ENCODE data around the gene KDM4B.
"Not testable (repeated sequence)": the region's sequence is repeated elsewhere in the genome, so short reads cannot be mapped to it uniquely, and the experiment has no call there.

The KDM4B gene

GRCh38 chr19:5178841-5179240 lies 209.9 kb downstream of the KDM4B start:
- DNase-seq (ENCODE audit: low read depth) = no peak

GRCh38 chr19:5179256-5179655 lies 210.3 kb downstream of the KDM4B start:
- no peak for DNase-seq (ENCODE audit: low read depth)

DNA sequence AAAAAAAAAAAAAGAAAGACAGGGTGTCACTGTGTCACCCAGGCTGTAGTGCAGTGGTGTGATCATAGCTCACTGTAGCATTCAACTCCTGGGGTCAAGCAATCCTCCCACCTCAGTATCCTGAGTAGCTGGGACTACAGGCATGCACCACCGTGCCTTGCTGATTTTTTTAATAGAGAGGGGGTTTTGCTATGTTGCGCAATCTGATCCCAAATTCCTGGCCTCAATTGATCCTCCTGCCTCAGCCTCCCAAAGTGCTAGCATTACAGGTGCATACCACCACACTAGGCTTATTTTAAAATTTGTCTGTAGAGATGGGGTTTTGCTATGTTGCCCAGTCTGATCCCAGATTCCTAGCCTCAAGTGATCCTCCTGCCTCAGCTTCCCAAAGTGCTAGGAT lies 212.4 kb downstream of the KDM4B start:
- DNase-seq (ENCODE audit: low read depth) = no peak

DNA sequence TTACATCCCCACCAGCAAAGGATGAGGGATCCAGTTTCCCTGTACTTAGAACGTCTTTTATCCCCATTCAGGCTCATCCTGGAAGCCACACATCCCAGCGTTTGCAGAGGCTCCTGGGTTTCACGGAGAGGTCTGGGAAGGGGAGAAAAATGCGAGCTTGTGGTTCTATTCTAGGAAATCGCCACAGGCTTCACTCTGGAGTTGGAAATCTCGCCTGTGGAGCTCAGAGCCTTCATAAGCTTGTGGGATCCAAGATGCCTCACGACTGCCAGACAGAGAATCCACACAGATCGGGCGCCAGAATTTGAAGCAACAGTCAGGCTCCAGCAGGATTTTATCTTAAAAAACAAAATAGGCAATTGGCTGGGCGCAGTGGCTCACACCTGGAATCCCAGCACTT lies 213.8 kb downstream of the KDM4B start:
- no peak for DNase-seq (ENCODE audit: low read depth)

DNA sequence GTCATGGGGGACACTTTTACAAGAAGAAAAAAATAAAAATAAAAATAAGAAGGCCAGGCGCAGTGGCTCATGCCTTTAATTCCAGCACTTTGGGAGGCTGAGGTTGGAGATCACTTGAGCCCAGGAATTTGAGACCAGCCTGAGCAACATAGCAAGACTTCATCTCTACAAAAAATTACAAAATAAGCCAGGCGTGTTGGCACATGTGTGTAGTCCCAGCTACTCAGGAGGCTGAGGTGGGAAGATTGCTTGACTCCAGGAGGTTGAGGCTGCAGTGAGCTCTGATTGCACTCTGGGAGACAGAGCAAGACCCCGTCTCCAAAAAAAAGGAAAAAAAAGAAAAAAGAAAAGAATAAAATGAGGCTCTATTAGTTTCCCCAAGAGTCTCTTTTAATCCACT lies 214.7 kb downstream of the KDM4B start:
- DNase-seq (ENCODE audit: low read depth) = no peak

GRCh38 chr19:5184930-5185329 lies 216.0 kb downstream of the KDM4B start:
- DNase-seq (ENCODE audit: low read depth) = no peak

DNA sequence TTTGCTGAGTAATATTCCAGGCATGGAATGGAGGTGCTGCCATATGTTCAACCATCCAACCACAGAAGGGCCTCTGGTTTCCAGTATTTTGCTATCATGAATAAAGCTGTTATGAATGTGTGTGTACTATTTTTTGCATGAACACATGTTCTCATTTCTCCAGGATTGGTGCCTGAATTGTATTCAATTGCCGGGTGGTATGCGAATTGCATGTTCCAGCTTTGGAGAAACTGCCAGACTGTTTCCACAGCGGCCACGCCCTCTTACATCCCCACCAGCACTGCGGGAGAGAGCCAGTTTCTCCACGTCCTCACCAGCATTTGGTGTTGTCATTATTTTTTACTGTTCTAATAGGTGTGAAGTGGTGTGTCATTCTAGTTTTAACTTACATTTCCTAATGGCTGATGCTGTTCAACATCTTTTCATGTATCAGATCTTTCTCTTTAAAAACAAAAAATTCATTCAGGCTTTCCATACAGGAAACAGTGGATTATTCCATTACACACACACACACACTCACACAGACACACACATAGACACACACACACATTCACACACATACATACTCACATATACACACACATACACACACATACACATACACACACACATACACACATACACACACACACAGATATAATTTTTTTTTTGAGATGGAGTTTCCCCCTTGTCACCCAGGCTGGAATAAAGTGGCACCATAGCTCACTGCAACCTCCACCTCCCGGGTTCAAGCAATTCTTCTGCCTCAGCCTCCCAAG lies 217.6 kb downstream of the KDM4B start:
- DNase-seq (ENCODE audit: low read depth) = peak; percentile 88

DNA sequence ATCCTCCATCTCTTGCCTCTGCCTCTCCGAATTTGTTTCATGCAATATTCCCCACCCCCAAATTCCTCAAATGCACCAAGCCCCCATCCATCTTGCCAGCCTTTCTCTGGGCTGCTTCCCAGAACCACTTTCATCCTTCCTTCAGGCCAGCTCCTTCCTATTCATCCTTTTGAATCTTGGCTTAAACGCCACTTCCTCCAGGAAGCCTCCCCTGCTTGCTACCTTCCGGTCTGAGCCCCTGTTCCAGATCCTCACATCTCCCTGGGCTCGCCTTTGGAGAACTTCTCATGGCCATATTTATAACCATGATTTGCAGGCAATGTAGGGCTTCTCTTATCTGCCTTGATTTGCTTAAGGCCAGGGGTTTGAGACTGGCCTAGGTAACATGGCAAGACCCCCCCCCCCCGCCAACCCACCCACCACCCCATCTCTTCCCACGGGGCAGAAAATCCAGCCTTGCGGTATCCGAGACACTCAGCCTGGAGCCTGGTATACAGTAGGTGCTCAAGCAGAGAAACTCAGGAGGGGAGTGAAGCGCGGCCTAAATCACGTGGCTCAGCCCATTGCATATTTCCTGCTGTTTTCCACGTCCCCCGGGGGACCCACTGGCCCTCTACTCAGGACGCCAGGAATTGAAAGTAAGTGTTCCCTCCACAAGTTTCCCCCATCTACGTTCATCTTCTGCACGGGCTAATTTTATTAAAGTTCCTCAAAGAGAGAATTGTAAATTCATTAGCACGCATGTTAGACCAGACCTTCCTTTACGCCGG lies 219.8 kb downstream of the KDM4B start:
- no peak for DNase-seq (ENCODE audit: low read depth)

GRCh38 chr19:5189318-5189607 lies 220.3 kb downstream of the KDM4B start:
- no peak for DNase-seq (ENCODE audit: low read depth)

DNA sequence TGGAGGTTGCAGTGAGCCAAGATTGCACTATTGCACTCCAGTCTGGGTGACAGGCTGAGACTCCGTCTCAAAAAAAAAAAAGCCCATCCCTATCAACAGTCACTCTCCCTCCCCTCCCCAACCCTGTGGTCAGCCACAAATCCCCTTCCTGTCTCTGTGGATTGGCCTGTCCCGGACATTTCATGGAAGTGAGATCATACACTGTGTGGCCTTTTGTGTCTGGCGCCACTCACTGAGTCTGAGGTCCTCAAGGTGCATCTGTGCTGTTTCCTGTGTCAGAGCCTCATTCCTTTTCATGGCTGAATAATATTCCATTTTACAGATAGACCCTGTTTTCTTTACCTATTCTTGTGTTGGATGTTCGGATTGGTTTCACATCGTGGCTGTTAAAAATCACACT lies 222.2 kb downstream of the KDM4B start:
- no peak for DNase-seq (ENCODE audit: low read depth)

DNA sequence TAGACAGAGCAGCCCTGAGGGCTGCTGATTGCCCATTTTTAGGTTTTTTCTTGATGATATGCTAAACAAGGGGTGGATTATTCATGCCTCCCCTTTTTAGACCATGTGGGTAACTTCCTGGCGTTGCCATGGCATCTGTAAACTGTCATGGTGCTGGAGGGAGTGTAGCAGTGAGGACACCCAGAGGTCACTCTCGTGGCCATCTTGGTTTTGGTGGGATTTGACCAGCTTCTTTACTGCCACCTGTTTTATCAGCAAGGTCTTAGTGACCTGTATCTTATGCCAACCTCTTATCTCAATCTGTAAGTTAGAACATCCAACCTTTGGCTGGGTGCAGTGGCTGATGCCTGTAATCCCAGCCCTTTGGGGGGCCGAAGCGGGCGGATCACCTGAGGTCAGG lies 223.7 kb downstream of the KDM4B start:
- no peak for DNase-seq (ENCODE audit: low read depth)

GRCh38 chr19:5193192-5193591 lies 224.3 kb downstream of the KDM4B start:
- no peak for DNase-seq (ENCODE audit: low read depth)

DNA sequence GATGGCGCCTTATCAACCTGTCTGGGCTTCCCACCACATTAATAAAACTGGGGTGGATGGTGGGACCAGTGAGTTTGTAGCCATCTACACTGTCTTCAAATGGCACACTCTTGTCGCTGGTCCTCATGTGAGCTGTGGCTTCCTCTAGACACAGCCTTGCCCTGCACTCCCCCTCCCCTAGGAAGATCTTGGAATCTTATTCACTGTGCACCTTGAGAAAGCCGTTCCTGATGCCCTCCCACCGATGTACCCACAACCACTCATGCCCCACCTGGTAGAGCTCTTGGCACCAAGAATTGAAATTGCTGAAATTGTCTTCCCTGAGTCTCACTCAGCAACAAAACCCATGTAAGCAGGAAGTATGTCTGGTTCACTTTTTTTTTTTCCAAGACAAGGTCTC lies 225.7 kb downstream of the KDM4B start:
- no peak for DNase-seq (ENCODE audit: low read depth)

GRCh38 chr19:5195587-5195986 lies 226.7 kb downstream of the KDM4B start:
- not testable (repeated sequence) for DNase-seq (ENCODE audit: low read depth)

- DNase-seq (ENCODE audit: low read depth) = no peak
Observed at GRCh38 chr19:5196832-5197231, 227.9 kb downstream of the KDM4B start.

DNA sequence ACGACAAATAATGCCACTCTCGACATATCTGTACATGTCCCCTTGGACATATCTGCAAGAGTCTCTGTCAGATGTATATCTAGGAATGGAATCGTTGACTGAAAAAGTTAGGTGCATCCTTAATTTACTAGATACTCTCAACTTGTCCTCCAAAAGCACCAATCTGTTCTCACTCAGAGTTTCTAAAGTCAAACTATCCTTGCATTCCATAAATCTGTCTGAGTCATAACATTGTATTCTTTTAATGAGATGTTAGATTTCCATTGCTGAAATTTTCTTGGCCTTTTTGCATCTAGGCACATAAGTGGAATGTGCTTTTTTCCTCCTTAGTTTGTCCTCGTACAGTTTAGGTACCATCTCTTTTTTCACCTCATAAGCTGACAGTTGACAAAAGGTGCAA lies 231.9 kb downstream of the KDM4B start:
- no peak for DNase-seq (ENCODE audit: low read depth)

DNA sequence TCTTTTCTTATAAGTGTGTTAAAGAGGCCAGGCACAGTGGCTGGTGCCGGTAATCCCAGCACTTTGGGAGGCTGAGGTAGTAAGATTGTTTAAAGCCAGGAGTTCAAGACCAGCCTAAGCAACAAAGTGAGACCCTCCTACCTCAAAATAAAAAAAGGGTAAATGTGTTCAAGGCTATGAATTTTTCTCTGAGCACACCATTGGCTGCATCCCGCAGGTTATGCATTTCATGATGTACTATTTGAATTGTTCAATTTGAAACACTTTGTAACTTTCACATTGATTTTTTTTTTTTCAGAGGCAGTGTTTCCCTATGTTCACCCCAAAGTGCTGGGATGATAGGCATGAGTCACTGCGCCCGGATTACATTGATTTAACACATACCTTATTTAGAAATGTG lies 233.6 kb downstream of the KDM4B start:
- no peak for DNase-seq (ENCODE audit: low read depth)

Data from GM04504 (cell line).